Measurements from ENCODE around the gene TMEFF2.

Gene TMEFF2

GRCh38 chr2:192218377-192218776 is 23.6 kb upstream of the TMEFF2 start:
- H3K4me3 ChIP-seq (ENCODE audit: control insufficient read depth, low read depth, low read length), result no peak overlapping the region
- DNase-seq (ENCODE audit: low read depth), result no peak
- no peak for TF ChIP-seq CTCF (IDR thresholded peaks at IDR 0.05; ENCODE audit: control insufficient read depth, insufficient read depth, low read depth, low read length, missing control alignments)

GRCh38 chr2:192216336-192216735 is 21.6 kb upstream of the TMEFF2 start:
- DNase-seq (ENCODE audit: low read depth), result no peak
- H3K4me3 ChIP-seq (ENCODE audit: control insufficient read depth, low read depth, low read length), result no peak overlapping the region
- no peak for TF ChIP-seq CTCF (IDR thresholded peaks at IDR 0.05; ENCODE audit: control insufficient read depth, insufficient read depth, low read depth, low read length, missing control alignments)

GRCh38 chr2:192215096-192215877 is 20.6 kb upstream of the TMEFF2 start:
- H3K4me3 ChIP-seq (ENCODE audit: control insufficient read depth, low read depth, low read length), result no peak overlapping the region
- DNase-seq (ENCODE audit: low read depth), result no peak
- no peak for TF ChIP-seq CTCF (IDR thresholded peaks at IDR 0.05; ENCODE audit: control insufficient read depth, insufficient read depth, low read depth, low read length, missing control alignments)

- TF ChIP-seq CTCF (IDR thresholded peaks at IDR 0.05; ENCODE audit: control insufficient read depth, insufficient read depth, low read depth, low read length, missing control alignments), result no peak
- no peak overlapping the region for H3K4me3 ChIP-seq (ENCODE audit: control insufficient read depth, low read depth, low read length)
- no peak for DNase-seq (ENCODE audit: low read depth)
These were observed 14.1 kb upstream of the TMEFF2 start for GRCh38 chr2:192208848-192209247.

- H3K4me3 ChIP-seq (ENCODE audit: control insufficient read depth, low read depth, low read length), result no peak overlapping the region
- no peak for DNase-seq (ENCODE audit: low read depth)
- TF ChIP-seq CTCF (IDR thresholded peaks at IDR 0.05; ENCODE audit: control insufficient read depth, insufficient read depth, low read depth, low read length, missing control alignments), result no peak
These were observed 11.7 kb upstream of the TMEFF2 start for GRCh38 chr2:192206399-192206798.

- no peak for TF ChIP-seq CTCF (IDR thresholded peaks at IDR 0.05; ENCODE audit: control insufficient read depth, insufficient read depth, low read depth, low read length, missing control alignments)
- DNase-seq (ENCODE audit: low read depth), result no peak
- no peak overlapping the region for H3K4me3 ChIP-seq (ENCODE audit: control insufficient read depth, low read depth, low read length)
These were observed 9.1 kb upstream of the TMEFF2 start for GRCh38 chr2:192203876-192204275.
